Left forelimb (tissue), 1 donor: Measurements from ENCODE around the gene AMPH.
"Not testable (repeated sequence)": the region's sequence is repeated elsewhere in the genome, so short reads cannot be mapped to it uniquely, and the experiment has no call there.

Experiments used
- DNase-seq: peaks from one replicate; pipeline ENCODE4 v3.0.0-alpha.2; 2018; ENCODE audit warnings: low spot score

Gene AMPH

DNA sequence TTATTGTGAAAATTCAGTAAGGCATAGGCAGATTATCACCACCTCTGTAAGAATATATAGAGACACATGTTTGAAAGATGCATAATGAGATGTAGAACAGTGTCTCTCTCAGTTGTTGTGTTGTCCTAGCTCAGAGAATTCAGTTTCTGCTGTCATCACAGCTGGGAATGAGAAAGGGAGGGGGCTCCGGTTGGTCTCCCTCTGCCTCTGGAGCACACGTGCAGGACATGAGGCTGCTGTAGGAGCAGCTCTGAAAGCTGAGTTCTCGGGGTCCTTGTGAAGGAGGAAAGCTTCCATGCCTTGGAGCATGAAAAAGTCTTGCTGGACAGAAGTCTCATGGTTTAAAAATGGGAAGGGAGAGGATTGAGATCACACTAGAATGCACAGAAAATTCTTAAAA is 280.4 kb downstream of the AMPH start:
- not testable (repeated sequence) for DNase-seq

GRCh38 chr7:38349869-38350583 is 281.1 kb downstream of the AMPH start:
- DNase-seq, result not testable (repeated sequence)

- not testable (repeated sequence) for DNase-seq
These were observed 281.9 kb downstream of the AMPH start for GRCh38 chr7:38349126-38349795.

DNA sequence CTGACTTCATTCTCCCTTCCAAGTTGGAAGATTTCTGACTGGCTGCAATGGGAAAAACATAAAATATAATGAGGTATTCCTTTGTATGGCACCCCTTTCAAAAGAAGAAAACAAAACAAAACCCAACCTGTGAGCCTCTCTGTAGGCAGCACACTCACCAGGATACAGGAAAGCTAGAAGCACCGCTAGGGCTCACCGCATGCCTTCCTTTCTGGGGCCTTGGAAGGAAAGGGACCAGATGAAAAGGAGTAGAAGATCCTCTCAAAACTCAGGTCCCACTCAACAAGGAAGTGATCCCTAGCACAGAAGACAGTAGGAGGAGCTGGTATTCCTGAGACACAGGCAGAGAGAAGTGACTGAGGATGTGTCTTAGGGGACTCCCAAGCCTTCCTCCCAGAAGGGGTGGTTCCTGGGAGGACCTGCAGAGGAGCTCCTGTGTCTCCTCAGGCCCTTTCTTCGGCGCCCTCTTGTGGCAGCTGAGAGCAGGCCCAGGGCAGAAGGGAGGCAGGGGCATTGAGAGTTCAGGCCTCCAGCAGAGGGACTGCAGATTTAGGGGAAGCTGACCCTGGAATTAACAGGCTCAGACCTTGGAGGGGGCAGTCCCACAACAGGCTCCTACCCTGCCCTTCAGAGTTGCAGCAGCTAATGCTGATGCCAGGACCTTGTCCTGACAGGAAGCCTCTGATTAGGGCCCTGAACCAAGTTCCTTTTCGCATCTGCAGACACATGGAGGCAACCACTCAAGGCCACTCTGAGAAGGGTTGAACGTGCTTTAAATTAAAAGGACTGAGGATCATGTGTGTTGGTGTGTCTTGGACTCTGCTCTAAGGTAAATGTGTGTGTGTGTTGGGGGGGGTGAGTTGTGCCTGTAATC is 285.6 kb downstream of the AMPH start:
- DNase-seq, result not testable (repeated sequence)

DNA sequence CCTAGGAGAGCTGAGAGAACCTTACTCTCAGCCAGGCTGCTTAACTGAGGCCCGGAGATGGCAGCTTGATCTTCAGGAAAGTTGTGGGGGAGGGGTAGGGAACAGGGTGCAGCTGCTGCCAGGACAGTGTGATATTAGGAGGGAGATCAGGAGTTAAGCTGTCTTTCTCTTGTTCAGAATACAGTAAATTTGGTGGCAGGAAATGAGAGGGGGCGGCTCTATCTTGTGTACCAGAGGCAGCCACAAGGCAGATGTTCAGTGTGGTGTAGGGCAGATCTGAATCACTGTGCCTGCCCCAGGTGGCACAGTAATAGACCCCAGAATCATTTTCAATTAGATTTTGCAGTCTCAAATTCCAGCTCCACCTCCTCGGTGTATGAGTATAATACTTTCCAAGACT is 286.4 kb downstream of the AMPH start:
- DNase-seq, result not testable (repeated sequence)

GRCh38 chr7:38342135-38342534 is 289.0 kb downstream of the AMPH start:
- not testable (repeated sequence) for DNase-seq

DNA sequence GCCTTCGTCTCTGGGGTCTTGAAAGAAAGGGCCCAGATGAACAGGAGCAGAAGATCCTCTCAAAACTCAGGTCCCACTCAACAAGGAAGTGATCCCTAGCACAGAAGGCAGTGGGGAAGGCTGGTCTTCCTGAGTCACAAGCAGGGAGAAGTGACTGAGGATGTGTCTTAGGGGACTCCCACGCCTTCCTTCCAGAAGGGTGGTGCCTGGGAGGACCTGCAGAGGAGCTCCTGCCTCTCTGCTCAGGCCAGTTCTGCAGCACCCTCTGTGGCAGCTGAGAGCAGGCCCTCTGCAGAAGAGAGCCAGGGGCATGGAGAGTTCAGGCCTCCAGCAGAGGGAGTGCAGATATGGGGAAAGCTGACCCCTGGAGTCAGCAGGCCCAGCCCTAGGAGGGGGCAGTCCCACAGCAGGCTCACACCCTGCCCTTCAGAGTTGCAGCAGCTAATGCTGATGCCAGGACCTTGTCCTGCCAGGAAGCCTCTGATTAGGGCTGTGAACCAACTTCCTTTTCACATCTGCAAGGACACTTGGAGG is 289.9 kb downstream of the AMPH start:
- DNase-seq, result not testable (repeated sequence)

- DNase-seq, result no peak
These were observed 291.0 kb downstream of the AMPH start for GRCh38 chr7:38339953-38340819.

DNA sequence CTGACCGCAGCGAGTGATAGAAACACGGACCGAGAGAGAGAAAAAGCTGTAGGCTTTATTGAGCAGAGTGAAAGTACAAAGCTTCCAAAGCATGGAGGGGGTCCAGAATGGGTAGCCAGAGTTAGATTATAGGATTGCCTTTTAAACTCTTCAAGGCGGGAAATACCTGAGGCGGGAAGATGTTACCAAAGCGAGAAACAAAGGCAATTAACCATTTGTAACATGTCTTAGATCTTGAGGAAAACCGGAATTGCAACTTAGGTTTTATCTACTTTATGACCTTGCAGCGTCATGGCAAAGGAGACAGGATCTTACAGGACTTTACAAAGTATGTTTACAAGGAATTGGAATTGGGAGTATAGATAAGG is 295.0 kb downstream of the AMPH start:
- DNase-seq, result not testable (repeated sequence)

GRCh38 chr7:38335492-38336147 is 295.6 kb downstream of the AMPH start:
- no peak for DNase-seq

DNA sequence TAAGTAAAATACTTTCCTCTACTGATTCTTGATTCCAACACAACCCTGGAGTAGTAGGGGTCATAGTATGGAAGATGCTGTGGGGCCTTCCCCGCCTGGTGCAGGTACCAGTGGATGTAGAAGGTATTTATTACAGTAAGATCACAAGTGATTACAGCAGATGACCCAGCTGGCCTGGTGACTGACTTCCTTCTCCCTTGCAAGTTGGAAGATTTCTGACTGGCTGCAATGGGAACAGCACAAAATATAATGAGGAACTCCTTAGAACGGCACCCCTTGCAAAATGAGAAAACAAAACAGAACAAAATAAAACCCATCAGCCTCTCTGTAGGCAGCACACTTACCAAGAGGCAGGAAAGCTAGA is 296.1 kb downstream of the AMPH start:
- no peak for DNase-seq

DNA sequence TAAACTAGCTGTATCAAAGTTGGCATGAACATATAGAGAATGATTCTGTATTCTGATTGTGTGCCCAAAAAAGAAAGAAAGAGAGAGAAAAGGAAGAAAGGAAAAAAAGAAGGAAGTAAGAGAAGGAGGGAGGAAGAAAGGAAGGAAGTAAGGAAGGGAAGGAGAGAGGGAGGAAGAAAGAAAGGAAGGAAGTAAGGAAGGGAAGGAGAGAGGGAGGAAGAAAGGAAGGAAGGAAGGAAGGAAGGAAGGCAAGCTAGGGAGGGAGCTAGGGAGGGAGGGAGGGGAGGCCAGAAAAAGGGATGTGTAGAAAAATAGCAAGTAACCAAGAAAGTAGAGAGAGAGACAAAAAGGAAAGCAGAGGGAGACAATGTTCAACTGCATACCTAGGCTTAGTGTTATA is 297.0 kb downstream of the AMPH start:
- no peak for DNase-seq
